Ishikawa (cell line): ENCODE data around the gene STAT2.

Source experiments
- CEBPB ChIP-seq: IDR thresholded peaks from 2 replicates; pipeline ENCODE4 v1.6.1; 2012
- EGR1 ChIP-seq: IDR thresholded peaks from 2 replicates; pipeline ENCODE4 v1.6.1; 2012
- EP300 ChIP-seq: IDR thresholded peaks from 2 replicates; pipeline ENCODE4 v1.6.1; 2012; ENCODE audit warnings: borderline replicate concordance
- FOXM1 ChIP-seq: IDR thresholded peaks from 2 replicates; pipeline ENCODE4 v1.6.1; 2012; ENCODE audit warnings: low read depth, borderline replicate concordance
- MAX ChIP-seq: IDR thresholded peaks from 2 replicates; pipeline ENCODE4 v1.6.1; 2012
- NFIC ChIP-seq: IDR thresholded peaks from 2 replicates; pipeline ENCODE4 v1.6.1; 2012
- RAD21 ChIP-seq: IDR thresholded peaks from 2 replicates; pipeline ENCODE4 v1.6.1; 2012; ENCODE audit warnings: low read depth
- TAF1 ChIP-seq: IDR thresholded peaks from 2 replicates; pipeline ENCODE4 v1.6.1; 2012; ENCODE audit warnings: low read depth, mild to moderate bottlenecking
- YY1 ChIP-seq: IDR thresholded peaks from 2 replicates; pipeline ENCODE4 v1.6.1; 2012; ENCODE audit warnings: low read depth
- ZBTB7A ChIP-seq: IDR thresholded peaks from 2 replicates; pipeline ENCODE4 v1.6.1; 2012; ENCODE audit warnings: low read depth

- no peak for TF ChIP-seq EGR1
- no peak for TF ChIP-seq EP300
- no peak for TF ChIP-seq CEBPB
- no peak for TF ChIP-seq YY1
- no peak for TF ChIP-seq MAX
- TF ChIP-seq NFIC: no peak
- TF ChIP-seq TAF1: no peak
- TF ChIP-seq ZBTB7A: no peak
- TF ChIP-seq RAD21: no peak
- TF ChIP-seq FOXM1: no peak
Measured at GRCh38 chr12:56362130-56363059, 2.5 kb upstream of the STAT2 start, which contains the start of gene APOF.
